HL-60/S4 treated with retinoic acid at 250 ng/mL for 4 days and 3 days (cell line): ENCODE measurements around the gene SHROOM2.

Source experiments
- in situ Hi-C: fragments of 300-500 bp; cut with MboI; formaldehyde crosslinking; loops from 2 replicates; pipeline ENCODE4 v1.7.0; 2022; ENCODE audit warnings: low sequenced_read_pairs

The SHROOM2 gene

GRCh38 chrX:9937761-9938160 lies 151.5 kb downstream of the SHROOM2 start:
- in situ Hi-C loops, result no loop called here

- in situ Hi-C loops, result no loop called here
Measured at GRCh38 chrX:9938516-9938915, 152.3 kb downstream of the SHROOM2 start.

- in situ Hi-C loops, result no loop called here
Measured at GRCh38 chrX:9940421-9940820, 154.2 kb downstream of the SHROOM2 start.

GRCh38 chrX:9942086-9942485 lies 155.9 kb downstream of the SHROOM2 start:
- in situ Hi-C loops, result no loop called here

- in situ Hi-C loops, result no loop called here
Measured at GRCh38 chrX:9943420-9943819, 157.2 kb downstream of the SHROOM2 start.

- in situ Hi-C loops, result no loop called here
Measured at GRCh38 chrX:9947131-9947794, 161.0 kb downstream of the SHROOM2 start.

- in situ Hi-C loops, result no loop called here
Measured at GRCh38 chrX:9948406-9948805, 162.2 kb downstream of the SHROOM2 start.

GRCh38 chrX:9952300-9952699 lies 166.1 kb downstream of the SHROOM2 start:
- in situ Hi-C loops, result no loop called here

- in situ Hi-C loops, result no loop called here
Measured at GRCh38 chrX:9953396-9953795, 167.2 kb downstream of the SHROOM2 start.

GRCh38 chrX:9955506-9955905 lies 169.3 kb downstream of the SHROOM2 start:
- in situ Hi-C loops, result no loop called here

GRCh38 chrX:9957743-9958142 lies 171.5 kb downstream of the SHROOM2 start:
- in situ Hi-C loops, result no loop called here

GRCh38 chrX:9958183-9958582 lies 172.0 kb downstream of the SHROOM2 start:
- in situ Hi-C loops, result no loop called here

- in situ Hi-C loops, result no loop called here
Measured at GRCh38 chrX:9961750-9962149, 175.5 kb downstream of the SHROOM2 start.

- in situ Hi-C loops, result no loop called here
Measured at GRCh38 chrX:9966775-9967408, 180.7 kb downstream of the SHROOM2 start, which contains the start of gene CLDN34. TSS of gene CLDN34 (plus strand) at chrX:9967358. CDS start at chrX:9967358, 0 bp downstream.

GRCh38 chrX:9977635-9978034 lies 191.4 kb downstream of the SHROOM2 start:
- in situ Hi-C loops, result loop anchor here (25.0 kb wide), 1 partner anchor 135 kb away; no protein-coding TSS in a partner anchor

GRCh38 chrX:9980401-9980800 lies 194.2 kb downstream of the SHROOM2 start:
- in situ Hi-C loops, result loop anchor here (25.0 kb wide), 1 partner anchor 132 kb away; no protein-coding TSS in a partner anchor

GRCh38 chrX:9980927-9981326 lies 194.7 kb downstream of the SHROOM2 start:
- in situ Hi-C loops, result loop anchor here (25.0 kb wide), 1 partner anchor 131 kb away; no protein-coding TSS in a partner anchor

GRCh38 chrX:9983441-9983840 lies 197.2 kb downstream of the SHROOM2 start:
- in situ Hi-C loops, result loop anchor here (25.0 kb wide), 1 partner anchor 129 kb away; no protein-coding TSS in a partner anchor

GRCh38 chrX:9983846-9984245 lies 197.6 kb downstream of the SHROOM2 start:
- in situ Hi-C loops, result loop anchor here (25.0 kb wide), 1 partner anchor 128 kb away; no protein-coding TSS in a partner anchor

- in situ Hi-C loops, result loop anchor here (25.0 kb wide), 1 partner anchor 124 kb away; no protein-coding TSS in a partner anchor
Measured at GRCh38 chrX:9988762-9989161, 202.5 kb downstream of the SHROOM2 start.

GRCh38 chrX:9992061-9992460 lies 205.8 kb downstream of the SHROOM2 start:
- in situ Hi-C loops, result loop anchor here (25.0 kb wide), 1 partner anchor 120 kb away; no protein-coding TSS in a partner anchor

GRCh38 chrX:9992724-9993123 lies 206.5 kb downstream of the SHROOM2 start:
- in situ Hi-C loops, result loop anchor here (25.0 kb wide), 1 partner anchor 120 kb away; no protein-coding TSS in a partner anchor
